ENCODE measurements around the gene TBC1D9. TPM values are rescaled to one million over a fixed set of nuclear protein-coding genes. Genes with fewer than 3 reads are reported as not detected.

Gene TBC1D9
- total and polyA plus RNA-seq, 9 donors = 14.6 to 26.9 (median 18.5) TPM

- Histone ChIP-seq H3K27ac (ENCODE audit: low read length) (no peak overlapping the region), H3K27me3 (ENCODE audit: control insufficient read depth, insufficient read depth, low read length) (no peaks in the 10 kb centered on the region), H3K9me3 (replicated peaks; ENCODE audit: control insufficient read depth, low read depth, low read length) (no peaks in the 10 kb centered on the region), H3K4me1 (ENCODE audit: control insufficient read depth, insufficient read depth, low read length) (no peaks in the 10 kb centered on the region), H3K36me3 (ENCODE audit: control insufficient read depth, insufficient read depth, low read length) (peaks cover 19% of the 10 kb centered on the region), H3K4me3 (ENCODE audit: low read length) (no peak overlapping the region)
- no peak for DNase-seq
- WGBS (ENCODE audit: insufficient coverage) = 94% methylated on average over 31 of the region's 33 CpGs
These were observed 113.3 kb downstream of the TBC1D9 start for GRCh38 chr4:140642674-140643437.

GRCh38 chr4:140641789-140642439 is 114.3 kb downstream of the TBC1D9 start:
- no peak overlapping the region for H3K27ac ChIP-seq (ENCODE audit: low read length)
- 72% methylated on average over 15 of the region's 25 CpGs for WGBS (ENCODE audit: insufficient coverage)
- peaks cover 22% of the 10 kb centered on the region for H3K36me3 ChIP-seq (ENCODE audit: control insufficient read depth, insufficient read depth, low read length)
- H3K4me1 ChIP-seq (ENCODE audit: control insufficient read depth, insufficient read depth, low read length) = no peaks in the 10 kb centered on the region
- H3K4me3 ChIP-seq (ENCODE audit: low read length) = no peak overlapping the region
- H3K9me3 ChIP-seq (replicated peaks; ENCODE audit: control insufficient read depth, low read depth, low read length) = no peaks in the 10 kb centered on the region
- H3K27me3 ChIP-seq (ENCODE audit: control insufficient read depth, insufficient read depth, low read length) = no peaks in the 10 kb centered on the region
- no peak for DNase-seq

GRCh38 chr4:140641105-140641555 is 115.1 kb downstream of the TBC1D9 start:
- H3K4me3 ChIP-seq (ENCODE audit: low read length) = no peak overlapping the region
- no peak overlapping the region for H3K27ac ChIP-seq (ENCODE audit: low read length)
- H3K27me3 ChIP-seq (ENCODE audit: control insufficient read depth, insufficient read depth, low read length) = no peaks in the 10 kb centered on the region
- no peaks in the 10 kb centered on the region for H3K4me1 ChIP-seq (ENCODE audit: control insufficient read depth, insufficient read depth, low read length)
- H3K36me3 ChIP-seq (ENCODE audit: control insufficient read depth, insufficient read depth, low read length) = peaks cover 26% of the 10 kb centered on the region
- 100% methylated on average over 2 of the region's 6 CpGs for WGBS (ENCODE audit: insufficient coverage)
- H3K9me3 ChIP-seq (replicated peaks; ENCODE audit: control insufficient read depth, low read depth, low read length) = no peaks in the 10 kb centered on the region
- no peak for DNase-seq

DNA sequence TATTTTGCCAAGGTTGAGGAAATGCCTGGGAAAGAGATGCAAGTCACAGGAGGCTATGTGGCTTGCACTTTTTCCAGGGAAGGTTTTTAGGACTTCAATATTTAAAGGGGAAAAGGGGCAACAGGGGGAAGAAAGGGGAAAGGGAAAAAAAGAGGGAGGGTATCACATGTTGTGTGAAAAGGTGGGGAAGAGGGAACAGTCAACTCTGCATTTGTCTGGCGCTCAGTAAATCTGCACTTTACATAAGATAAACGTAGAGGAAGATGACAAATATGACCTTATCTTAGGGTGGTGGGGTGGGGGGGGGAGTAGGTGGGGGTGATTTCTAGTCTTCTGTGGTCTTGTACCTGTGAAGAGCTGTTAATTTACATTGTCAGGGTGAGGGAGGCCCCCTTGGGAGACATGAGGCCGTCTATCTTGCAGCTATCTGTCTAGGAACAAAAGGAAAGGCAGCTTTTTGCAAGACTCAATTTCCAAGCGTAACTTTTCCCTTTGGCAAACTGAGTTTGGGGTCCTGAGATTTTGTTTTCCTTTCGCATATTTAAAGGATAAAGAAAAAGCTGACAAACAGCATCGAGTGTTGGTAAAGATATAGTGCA is 115.9 kb downstream of the TBC1D9 start:
- Histone ChIP-seq H3K27ac (ENCODE audit: low read length) (no peak overlapping the region), H3K9me3 (replicated peaks; ENCODE audit: control insufficient read depth, low read depth, low read length) (no peaks in the 10 kb centered on the region), H3K4me3 (ENCODE audit: low read length) (no peak overlapping the region), H3K36me3 (ENCODE audit: control insufficient read depth, insufficient read depth, low read length) (peaks cover 32% of the 10 kb centered on the region), H3K4me1 (ENCODE audit: control insufficient read depth, insufficient read depth, low read length) (peaks cover 4% of the 10 kb centered on the region), H3K27me3 (ENCODE audit: control insufficient read depth, insufficient read depth, low read length) (no peaks in the 10 kb centered on the region)
- WGBS (ENCODE audit: insufficient coverage) = 100% methylated on average over 3 of the region's 6 CpGs
- no peak for DNase-seq

DNA sequence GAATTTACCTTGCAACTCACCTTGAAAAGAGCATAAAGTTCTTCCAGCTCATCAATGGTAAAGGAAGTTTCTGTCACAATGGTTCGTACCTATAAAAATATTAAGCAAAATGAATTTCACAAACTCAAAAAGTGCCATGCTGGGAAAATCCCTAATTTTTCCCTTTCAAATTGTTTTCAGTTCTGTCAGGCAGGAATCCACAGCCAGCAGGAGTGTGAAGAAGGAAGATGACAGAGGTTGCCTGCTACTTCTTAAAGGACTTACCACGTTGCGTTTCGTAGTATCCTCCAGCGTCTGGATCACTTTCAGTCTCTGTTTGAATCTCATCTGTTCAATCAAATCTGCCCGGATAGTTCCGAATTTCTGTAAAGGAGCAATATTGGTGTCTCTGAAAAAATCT is 117.1 kb downstream of the TBC1D9 start:
- H3K36me3 ChIP-seq (ENCODE audit: control insufficient read depth, insufficient read depth, low read length) = peaks cover 29% of the 10 kb centered on the region
- peaks cover 4% of the 10 kb centered on the region for H3K4me1 ChIP-seq (ENCODE audit: control insufficient read depth, insufficient read depth, low read length)
- no peak overlapping the region for H3K4me3 ChIP-seq (ENCODE audit: low read length)
- H3K9me3 ChIP-seq (replicated peaks; ENCODE audit: control insufficient read depth, low read depth, low read length) = no peaks in the 10 kb centered on the region
- DNase-seq = no peak
- no peaks in the 10 kb centered on the region for H3K27me3 ChIP-seq (ENCODE audit: control insufficient read depth, insufficient read depth, low read length)
- no peak overlapping the region for H3K27ac ChIP-seq (ENCODE audit: low read length)
- WGBS (ENCODE audit: insufficient coverage) = 96% methylated on average over 3 of the region's 7 CpGs

DNA sequence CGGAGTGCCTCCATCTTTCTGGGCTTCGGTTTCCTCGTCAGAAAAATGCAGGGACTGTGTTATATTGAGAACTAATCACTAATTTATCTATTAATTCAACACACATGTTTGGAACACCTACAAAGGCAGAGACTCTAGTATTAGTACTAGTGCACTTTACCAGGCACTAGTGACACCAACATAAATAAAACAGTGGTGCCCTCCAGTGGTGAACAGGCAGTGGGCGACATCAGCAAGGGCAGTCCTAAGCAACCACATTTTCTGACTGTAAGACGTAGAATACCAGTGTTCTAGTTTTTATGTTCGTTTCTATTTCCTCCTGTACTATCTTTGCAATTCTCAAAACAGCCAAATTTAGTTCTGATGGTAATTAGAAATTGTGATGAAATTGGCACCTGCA is 118.3 kb downstream of the TBC1D9 start:
- no peak for DNase-seq
- Histone ChIP-seq H3K9me3 (replicated peaks; ENCODE audit: control insufficient read depth, low read depth, low read length) (no peaks in the 10 kb centered on the region), H3K27me3 (ENCODE audit: control insufficient read depth, insufficient read depth, low read length) (no peaks in the 10 kb centered on the region), H3K27ac (ENCODE audit: low read length) (no peak overlapping the region), H3K4me1 (ENCODE audit: control insufficient read depth, insufficient read depth, low read length) (peaks cover 4% of the 10 kb centered on the region), H3K36me3 (ENCODE audit: control insufficient read depth, insufficient read depth, low read length) (peaks cover 29% of the 10 kb centered on the region), H3K4me3 (ENCODE audit: low read length) (no peak overlapping the region)
- no CpG with 5 or more reads among the region's 6 CpGs for WGBS (ENCODE audit: insufficient coverage)

GRCh38 chr4:140635606-140636005 is 120.6 kb downstream of the TBC1D9 start:
- no peak overlapping the region for H3K27ac ChIP-seq (ENCODE audit: low read length)
- H3K4me3 ChIP-seq (ENCODE audit: low read length) = no peak overlapping the region
- peaks cover 4% of the 10 kb centered on the region for H3K4me1 ChIP-seq (ENCODE audit: control insufficient read depth, insufficient read depth, low read length)
- no peaks in the 10 kb centered on the region for H3K9me3 ChIP-seq (replicated peaks; ENCODE audit: control insufficient read depth, low read depth, low read length)
- H3K36me3 ChIP-seq (ENCODE audit: control insufficient read depth, insufficient read depth, low read length) = peaks cover 26% of the 10 kb centered on the region
- no peaks in the 10 kb centered on the region for H3K27me3 ChIP-seq (ENCODE audit: control insufficient read depth, insufficient read depth, low read length)
- 69% methylated on average over 3 of the region's 6 CpGs for WGBS (ENCODE audit: insufficient coverage)
- no peak for DNase-seq

- no peaks in the 10 kb centered on the region for H3K27me3 ChIP-seq (ENCODE audit: control insufficient read depth, insufficient read depth, low read length)
- peaks cover 4% of the 10 kb centered on the region for H3K4me1 ChIP-seq (ENCODE audit: control insufficient read depth, insufficient read depth, low read length)
- H3K9me3 ChIP-seq (replicated peaks; ENCODE audit: control insufficient read depth, low read depth, low read length) = no peaks in the 10 kb centered on the region
- H3K36me3 ChIP-seq (ENCODE audit: control insufficient read depth, insufficient read depth, low read length) = peaks cover 26% of the 10 kb centered on the region
- 99% methylated on average over 9 of the region's 10 CpGs for WGBS (ENCODE audit: insufficient coverage)
- DNase-seq = no peak
- H3K4me3 ChIP-seq (ENCODE audit: low read length) = no peak overlapping the region
- H3K27ac ChIP-seq (ENCODE audit: low read length) = no peak overlapping the region
These were observed 122.2 kb downstream of the TBC1D9 start for GRCh38 chr4:140633951-140634350.

DNA sequence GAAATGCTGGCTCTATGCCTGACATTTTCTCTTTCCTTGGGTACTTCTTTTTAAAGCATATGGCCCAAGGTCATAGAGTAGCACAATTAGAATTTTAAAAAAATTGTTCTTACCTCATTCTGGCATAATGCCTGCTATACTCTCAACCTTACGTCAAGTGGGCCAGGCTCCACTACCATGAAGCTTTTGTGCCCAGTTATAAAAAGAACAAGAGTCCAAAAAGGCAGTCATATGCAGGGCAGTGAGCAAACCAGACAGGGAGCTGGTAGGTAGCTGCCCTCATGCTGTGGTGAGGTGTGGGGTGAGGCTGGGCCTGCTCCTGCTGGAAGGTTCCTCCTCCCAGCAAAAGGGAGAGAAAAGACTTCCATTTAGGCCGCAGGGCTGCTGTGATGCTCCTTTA is 123.1 kb downstream of the TBC1D9 start:
- H3K4me3 ChIP-seq (ENCODE audit: low read length) = no peak overlapping the region
- no CpG with 5 or more reads among the region's 2 CpGs for WGBS (ENCODE audit: insufficient coverage)
- H3K27me3 ChIP-seq (ENCODE audit: control insufficient read depth, insufficient read depth, low read length) = no peaks in the 10 kb centered on the region
- no peak for DNase-seq
- peaks cover 4% of the 10 kb centered on the region for H3K4me1 ChIP-seq (ENCODE audit: control insufficient read depth, insufficient read depth, low read length)
- H3K36me3 ChIP-seq (ENCODE audit: control insufficient read depth, insufficient read depth, low read length) = peaks cover 29% of the 10 kb centered on the region
- no peaks in the 10 kb centered on the region for H3K9me3 ChIP-seq (replicated peaks; ENCODE audit: control insufficient read depth, low read depth, low read length)
- H3K27ac ChIP-seq (ENCODE audit: low read length) = no peak overlapping the region

DNA sequence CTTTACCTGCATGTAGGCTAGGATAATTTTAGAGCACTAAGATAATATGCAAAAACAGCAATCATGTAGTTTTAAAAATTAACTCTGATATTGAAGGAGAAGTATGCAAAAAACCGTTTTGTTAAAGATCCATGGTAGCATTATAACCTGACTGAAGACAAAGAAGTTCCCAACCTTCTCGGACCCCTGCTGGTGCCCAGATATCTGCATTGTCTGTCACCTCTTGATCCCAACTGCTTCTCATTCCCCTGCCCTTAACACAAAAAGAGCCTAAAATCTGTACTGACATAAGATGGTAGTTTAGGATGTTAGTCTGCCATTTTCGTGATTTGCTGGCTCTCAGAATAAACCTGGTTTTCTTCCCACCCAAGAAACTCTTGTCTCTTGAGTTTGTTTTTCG is 125.9 kb downstream of the TBC1D9 start:
- WGBS (ENCODE audit: insufficient coverage) = no CpG with 5 or more reads among the region's 4 CpGs

More for the DNA sequence above, 125.9 kb downstream of the TBC1D9 start:
- no peaks in the 10 kb centered on the region for H3K4me1 ChIP-seq (ENCODE audit: control insufficient read depth, insufficient read depth, low read length)
- no peak overlapping the region for H3K4me3 ChIP-seq (ENCODE audit: low read length)
- H3K9me3 ChIP-seq (replicated peaks; ENCODE audit: control insufficient read depth, low read depth, low read length) = no peaks in the 10 kb centered on the region
- no peak for DNase-seq
- peaks cover 17% of the 10 kb centered on the region for H3K36me3 ChIP-seq (ENCODE audit: control insufficient read depth, insufficient read depth, low read length)
- H3K27me3 ChIP-seq (ENCODE audit: control insufficient read depth, insufficient read depth, low read length) = no peaks in the 10 kb centered on the region
- no peak overlapping the region for H3K27ac ChIP-seq (ENCODE audit: low read length)
